H9 (cell line): ENCODE results near the gene BPIFB6. TPM values are rescaled to one million over a fixed set of nuclear protein-coding genes. Genes with fewer than 3 reads are reported as not detected.
"Not testable (repeated sequence)": the region's sequence is repeated elsewhere in the genome, so short reads cannot be mapped to it uniquely, and the experiment has no call there.

Source experiments
- DNase-seq: peaks from one replicate; pipeline ENCODE4 v3.0.0-alpha.2; 2017
- H2AFZ ChIP-seq: one replicate; pipeline ENCODE4 v1.6.1; 2013; ENCODE audit warnings: mild to moderate bottlenecking, low read length, control low read depth, moderate library complexity
- H2AK5ac ChIP-seq: 2 replicates; pipeline ENCODE4 v1.6.1; 2013; ENCODE audit warnings: low read length, control low read depth, mixed read lengths; ENCODE audit not compliant: insufficient read length
- H2BK120ac ChIP-seq: one replicate; pipeline ENCODE4 v1.6.1; 2013; ENCODE audit warnings: low read depth, mild to moderate bottlenecking, low read length, control low read depth, inconsistent platforms; ENCODE audit not compliant: poor library complexity, severe bottlenecking
- H2BK12ac ChIP-seq: 2 replicates; pipeline ENCODE4 v1.6.1; 2013; ENCODE audit warnings: low read length, control low read depth, mixed read lengths, low read depth; ENCODE audit not compliant: insufficient read length
- H2BK15ac ChIP-seq: 2 replicates; pipeline ENCODE4 v1.6.1; 2013; ENCODE audit warnings: low read depth, low read length, control low read depth
- H2BK20ac ChIP-seq: one replicate; pipeline ENCODE4 v1.6.1; 2013; ENCODE audit warnings: low read depth, mild to moderate bottlenecking, low read length, control low read depth, inconsistent platforms; ENCODE audit not compliant: poor library complexity, severe bottlenecking
- H2BK5ac ChIP-seq: 2 replicates; pipeline ENCODE4 v1.6.1; 2013; ENCODE audit warnings: low read length, control low read depth, mixed read lengths; ENCODE audit not compliant: insufficient read length
- H3K14ac ChIP-seq: 2 replicates; pipeline ENCODE4 v1.6.1; 2013; ENCODE audit warnings: low read length, control low read depth; ENCODE audit not compliant: insufficient read depth
- H3K18ac ChIP-seq: 2 replicates; pipeline ENCODE4 v1.6.1; 2013; ENCODE audit warnings: low read depth, mild to moderate bottlenecking, mixed read lengths, low read length, control low read depth; ENCODE audit not compliant: insufficient read length
- H3K23ac ChIP-seq: 2 replicates; pipeline ENCODE4 v1.6.1; 2013; ENCODE audit warnings: low read length, control low read depth, mixed read lengths, low read depth; ENCODE audit not compliant: insufficient read length
- H3K23me2 ChIP-seq: 2 replicates; pipeline ENCODE4 v1.6.1; 2013; ENCODE audit warnings: low read depth, mild to moderate bottlenecking, mixed read lengths, low read length, control low read depth; ENCODE audit not compliant: insufficient read length, poor library complexity, severe bottlenecking
- H3K27ac ChIP-seq: 2 replicates; pipeline ENCODE4 v1.5.1; 2013; ENCODE audit warnings: low read length, control low read depth, mixed read lengths, low read depth; ENCODE audit not compliant: insufficient read length
- H3K27me3 ChIP-seq: 2 replicates; pipeline ENCODE4 v1.6.1; 2013; ENCODE audit warnings: low read length, control low read depth, inconsistent platforms; ENCODE audit not compliant: insufficient read depth
- H3K4ac ChIP-seq: 2 replicates; pipeline ENCODE4 v1.6.1; 2013; ENCODE audit warnings: low read depth, mild to moderate bottlenecking, control low read depth, inconsistent platforms, low read length, moderate library complexity
- H3K4me1 ChIP-seq: 2 replicates; pipeline ENCODE4 v1.6.1; 2013; ENCODE audit warnings: low read length, control low read depth, inconsistent platforms; ENCODE audit not compliant: insufficient read depth
- H3K4me2 ChIP-seq: 2 replicates; pipeline ENCODE4 v1.6.1; 2013; ENCODE audit warnings: low read length, control low read depth, mixed read lengths; ENCODE audit not compliant: insufficient read length, insufficient read depth
- H3K56ac ChIP-seq: 2 replicates; pipeline ENCODE4 v1.6.1; 2013; ENCODE audit warnings: low read depth, mild to moderate bottlenecking, mixed read lengths, low read length, control low read depth; ENCODE audit not compliant: insufficient read length
- H3K79me1 ChIP-seq: 2 replicates; pipeline ENCODE4 v1.6.1; 2013; ENCODE audit warnings: low read depth, mild to moderate bottlenecking, moderate library complexity, low read length, control low read depth, inconsistent platforms; ENCODE audit not compliant: insufficient read depth, poor library complexity, severe bottlenecking
- H3K79me2 ChIP-seq: 2 replicates; pipeline ENCODE4 v1.6.1; 2013; ENCODE audit warnings: low read length, control low read depth, inconsistent platforms; ENCODE audit not compliant: insufficient read depth
- H3K9ac ChIP-seq: 2 replicates; pipeline ENCODE4 v1.6.1; 2013; ENCODE audit warnings: low read length, control low read depth, mixed read lengths; ENCODE audit not compliant: insufficient read length; ENCODE audit errors: extremely low read depth
- H3K9me3 ChIP-seq: one replicate; pipeline ENCODE4 v1.6.1; 2013; ENCODE audit warnings: low read depth, low read length, inconsistent platforms; ENCODE audit not compliant: control insufficient read depth
- H3T11ph ChIP-seq: one replicate; pipeline ENCODE4 v1.6.1; 2013; ENCODE audit warnings: mild to moderate bottlenecking, low read length, control low read depth, inconsistent platforms
- H4K20me1 ChIP-seq: one replicate; pipeline ENCODE4 v1.6.1; 2013; ENCODE audit not compliant: control insufficient read depth, insufficient read length, insufficient read depth
- H4K5ac ChIP-seq: 2 replicates; pipeline ENCODE4 v1.6.1; 2013; ENCODE audit warnings: low read depth, mild to moderate bottlenecking, mixed read lengths, low read length, control low read depth; ENCODE audit not compliant: insufficient read length
- H4K8ac ChIP-seq: replicated peaks from 2 replicates; pipeline ENCODE4 v1.6.1; 2013; ENCODE audit warnings: low read length, control low read depth, mixed read lengths, low read depth; ENCODE audit not compliant: insufficient read length
- H4K91ac ChIP-seq: 2 replicates; pipeline ENCODE4 v1.6.1; 2013; ENCODE audit warnings: low read depth, mild to moderate bottlenecking, moderate library complexity, mixed read lengths, low read length, control low read depth; ENCODE audit not compliant: insufficient read length
- H3K27ac Mint-ChIP-seq, 3 experiments: 2 replicates in 2 of 3; 3 replicates in 1 of 3; pipeline ENCODE4 v1.8.0; 2020 to 2021; ENCODE audit warnings: mixed read lengths in 3 of 3, mild to moderate bottlenecking in 1 of 3, moderate library complexity in 1 of 3
- H3K27me3 Mint-ChIP-seq: 2 replicates; pipeline ENCODE4 v1.8.0; 2021; ENCODE audit warnings: low read depth, mild to moderate bottlenecking, moderate library complexity, mixed read lengths
- H3K36me3 Mint-ChIP-seq, 3 experiments: 2 replicates in 2 of 3; 3 replicates in 1 of 3; pipeline ENCODE4 v1.8.0; 2020 to 2021; ENCODE audit warnings: low read depth in 3 of 3, mixed read lengths in 3 of 3; ENCODE audit not compliant: insufficient read depth in 1 of 3
- H3K4me1 Mint-ChIP-seq, 2 experiments: 2 replicates each; pipeline ENCODE4 v1.8.0; 2020; ENCODE audit warnings: mixed read lengths in 2 of 2
- H3K4me3 Mint-ChIP-seq, 2 experiments: 2 replicates in 1 of 2; 3 replicates in 1 of 2; pipeline ENCODE4 v1.8.0; 2020 to 2021; ENCODE audit warnings: mild to moderate bottlenecking in 2 of 2, mixed read lengths in 2 of 2, moderate library complexity in 1 of 2
- H3K9me3 Mint-ChIP-seq, 2 experiments: 2 replicates in 1 of 2; 3 replicates in 1 of 2; pipeline ENCODE4 v1.8.0; 2020; ENCODE audit warnings: mild to moderate bottlenecking in 2 of 2, mixed read lengths in 2 of 2, moderate library complexity in 1 of 2
- WGBS: extraction: QIAGEN DNeasy Blood & Tissue Kit; methylation state at CpG from one replicate; pipeline ENCODE4 v1.1.7; 2013; ENCODE audit warnings: missing lambda C conversion rate, low lambda C conversion rate, mixed read lengths; ENCODE audit not compliant: insufficient read length; ENCODE audit errors: extremely low coverage; 5-methylcytosine and 5-hydroxymethylcytosine counted together
- total RNA-seq: library from RNA; stranded (reverse); gene quantifications from 2 replicates; pipeline ENCODE4 v1.2.1, GENCODE V29; 2021
- TF ChIP-seq, protein P1 (sequence below): fragments of 200-600 bp; sonication (generic); conservative IDR thresholded peaks from 3 replicates; pipeline ENCODE4 v1.8.0; 2021; ENCODE audit warnings: antibody characterized with exemption, mild to moderate bottlenecking

Gene BPIFB6
- total RNA-seq, 1 experiment from 2014 or later: not detected

DNA sequence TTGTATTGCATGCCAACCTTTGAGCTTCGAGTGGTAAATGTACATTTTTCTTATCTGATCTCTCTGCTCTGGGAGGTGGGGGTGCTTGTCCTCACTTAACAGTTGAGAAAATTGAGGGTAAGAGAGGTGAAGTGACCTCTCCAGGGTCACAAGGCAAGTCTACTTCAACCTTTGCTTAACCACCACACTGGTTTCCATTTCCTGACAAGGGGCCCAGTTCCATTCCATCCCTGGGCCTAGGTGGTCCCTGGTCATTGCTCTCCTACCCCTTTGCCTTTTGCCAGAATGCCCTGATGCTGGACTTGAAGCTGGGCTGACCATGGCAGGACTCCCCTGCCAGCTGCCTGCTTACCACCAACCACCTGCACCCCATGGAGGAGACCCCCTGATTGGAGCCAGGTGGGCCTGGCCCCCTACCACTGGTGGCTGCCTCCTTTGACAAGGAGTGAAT is 12.3 kb downstream of the BPIFB6 start:
- Histone ChIP-seq H3K9me3 (peaks cover 5% of the 10 kb centered on the region), H3K56ac (no peak overlapping the region), H4K20me1 (no peaks in the 10 kb centered on the region), H4K5ac (no peak overlapping the region), H3K4ac (no peak overlapping the region), H3K27me3 (no peaks in the 10 kb centered on the region), H3K18ac (no peak overlapping the region), H2BK15ac (no peak overlapping the region), H3T11ph (no peak overlapping the region), H2AFZ (no peak overlapping the region), H4K91ac (no peak overlapping the region), H3K4me2 (no peak overlapping the region), H2AK5ac (no peak overlapping the region), H3K4me1 (no peaks in the 10 kb centered on the region), H2BK20ac (no peak overlapping the region), H3K79me1 (no peaks in the 10 kb centered on the region), H3K79me2 (no peaks in the 10 kb centered on the region), H2BK120ac (no peak overlapping the region), H3K23ac (no peak overlapping the region), H3K9ac (no peak overlapping the region), H2BK5ac (no peak overlapping the region), H3K27ac (no peak overlapping the region), H3K23me2 (no peaks in the 10 kb centered on the region), H3K14ac (no peak overlapping the region), H2BK12ac (no peak overlapping the region), H4K8ac (no peak overlapping the region)
- Mint-ChIP-seq H3K27ac (no peak overlapping the region), H3K4me3 (no peak overlapping the region), H3K27me3 (peaks cover 18% of the 10 kb centered on the region), H3K9me3 (peaks cover 14 to 19% of the 10 kb centered on the region in 2 experiments), H3K36me3 (peaks cover 0 to 9% (median 9%) of the 10 kb centered on the region in 3 experiments; a peak in 4 of 7 replicates), H3K4me1 (no peaks in the 10 kb centered on the region; a peak in 1 of 4 replicates)
- no CpG with 5 or more reads among the region's 1 CpG for WGBS
- no peak for DNase-seq
- TF ChIP-seq, protein P1, sequence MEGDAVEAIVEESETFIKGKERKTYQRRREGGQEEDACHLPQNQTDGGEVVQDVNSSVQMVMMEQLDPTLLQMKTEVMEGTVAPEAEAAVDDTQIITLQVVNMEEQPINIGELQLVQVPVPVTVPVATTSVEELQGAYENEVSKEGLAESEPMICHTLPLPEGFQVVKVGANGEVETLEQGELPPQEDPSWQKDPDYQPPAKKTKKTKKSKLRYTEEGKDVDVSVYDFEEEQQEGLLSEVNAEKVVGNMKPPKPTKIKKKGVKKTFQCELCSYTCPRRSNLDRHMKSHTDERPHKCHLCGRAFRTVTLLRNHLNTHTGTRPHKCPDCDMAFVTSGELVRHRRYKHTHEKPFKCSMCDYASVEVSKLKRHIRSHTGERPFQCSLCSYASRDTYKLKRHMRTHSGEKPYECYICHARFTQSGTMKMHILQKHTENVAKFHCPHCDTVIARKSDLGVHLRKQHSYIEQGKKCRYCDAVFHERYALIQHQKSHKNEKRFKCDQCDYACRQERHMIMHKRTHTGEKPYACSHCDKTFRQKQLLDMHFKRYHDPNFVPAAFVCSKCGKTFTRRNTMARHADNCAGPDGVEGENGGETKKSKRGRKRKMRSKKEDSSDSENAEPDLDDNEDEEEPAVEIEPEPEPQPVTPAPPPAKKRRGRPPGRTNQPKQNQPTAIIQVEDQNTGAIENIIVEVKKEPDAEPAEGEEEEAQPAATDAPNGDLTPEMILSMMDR: no peak

DNA sequence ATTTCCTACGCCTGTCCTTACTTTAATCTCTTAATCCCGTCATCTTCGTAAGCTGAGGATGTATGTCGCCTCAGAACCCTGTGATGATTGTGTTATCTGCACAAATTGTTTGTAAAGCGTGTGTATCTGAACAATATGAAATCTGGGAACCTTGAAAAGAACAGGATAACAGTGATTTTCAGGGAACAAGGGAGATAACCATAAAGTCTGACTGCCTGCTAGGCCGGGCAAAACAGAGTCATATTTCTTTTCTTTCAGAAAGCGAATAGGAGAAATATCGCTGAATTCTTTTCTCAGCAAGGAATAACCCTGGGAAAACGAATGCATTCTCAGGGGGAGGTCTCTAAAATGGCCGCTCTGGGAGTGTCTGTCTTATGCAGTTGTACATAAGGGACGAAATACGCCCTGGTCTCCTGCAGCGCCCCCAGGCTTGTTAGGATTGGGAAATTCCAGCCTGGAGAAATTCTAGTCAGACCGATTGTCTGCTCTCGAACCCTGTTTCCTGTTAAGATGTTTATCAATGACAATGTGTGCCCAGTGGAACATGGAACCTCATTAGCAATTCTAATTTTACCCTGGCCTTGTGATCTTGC is 13.8 kb downstream of the BPIFB6 start:
- Mint-ChIP-seq H3K27ac (0 out of 7 replicates have a peak overlapping the region, but pooled peaks of 1 of the 3 experiments have one; percentile 40), H3K9me3 (peaks cover 14 to 19% of the 10 kb centered on the region in 2 experiments)
- WGBS: no CpG with 5 or more reads among the region's 15 CpGs
- H4K8ac ChIP-seq, H3K36me3 Mint-ChIP-seq, H2BK20ac ChIP-seq, H3K9me3 ChIP-seq, H3K4me2 ChIP-seq, DNase-seq, H3K23ac ChIP-seq, H3K56ac ChIP-seq, H4K20me1 ChIP-seq, H3T11ph ChIP-seq, H3K27me3 Mint-ChIP-seq, H3K27ac ChIP-seq, H2BK5ac ChIP-seq, H3K4me1 ChIP-seq, H2BK120ac ChIP-seq, H3K23me2 ChIP-seq, H2AK5ac ChIP-seq, H3K27me3 ChIP-seq, H3K4ac ChIP-seq, H4K91ac ChIP-seq, H3K79me1 ChIP-seq, H3K4me3 Mint-ChIP-seq, H4K5ac ChIP-seq, H3K79me2 ChIP-seq, H3K18ac ChIP-seq, H2BK15ac ChIP-seq, H3K9ac ChIP-seq, H3K4me1 Mint-ChIP-seq, H2BK12ac ChIP-seq, H2AFZ ChIP-seq, H3K14ac ChIP-seq: not testable (repeated sequence)
